GM18861 (cell line): Measurements from ENCODE around the gene DET1.
A peak's percentile ranks its signal among the peaks of the same experiment; 100 is the strongest.
"Not testable (repeated sequence)": the region's sequence is repeated elsewhere in the genome, so short reads cannot be mapped to it uniquely, and the experiment has no call there.

ENCODE experiments used
- ATAC-seq: cut with Tn5 transposase; IDR thresholded peaks from one replicate; pipeline ENCODE4 v1.9.1; 2021; ENCODE audit not compliant: unreplicated experiment

The DET1 gene

GRCh38 chr15:88546248-88547129, at the start of gene DET1:
DET1 (minus strand) TSS chr15:88546681; CDS start chr15:88531705, 14,976 bp downstream.
- ATAC-seq: peak; percentile 99

GRCh38 chr15:88591384-88591783, 44.9 kb upstream of the DET1 start:
- no peak for ATAC-seq

- no peak for ATAC-seq
These were observed 44.3 kb upstream of the DET1 start for GRCh38 chr15:88590759-88591158.

GRCh38 chr15:88586401-88587162, 40.1 kb upstream of the DET1 start:
- ATAC-seq: no peak

- no peak for ATAC-seq
These were observed 34.1 kb upstream of the DET1 start for GRCh38 chr15:88580532-88580931.

- ATAC-seq: no peak
These were observed 32.8 kb upstream of the DET1 start for GRCh38 chr15:88579322-88579721.

GRCh38 chr15:88574655-88575054, 28.2 kb upstream of the DET1 start:
- ATAC-seq: no peak

GRCh38 chr15:88574077-88574476, 27.6 kb upstream of the DET1 start:
- no peak for ATAC-seq

- ATAC-seq: no peak
These were observed 25.4 kb upstream of the DET1 start for GRCh38 chr15:88571852-88572259.

- no peak for ATAC-seq
These were observed 24.8 kb upstream of the DET1 start for GRCh38 chr15:88571153-88571851.

GRCh38 chr15:88568589-88568988, 22.1 kb upstream of the DET1 start:
- no peak for ATAC-seq

- ATAC-seq: no peak
These were observed 18.3 kb upstream of the DET1 start for GRCh38 chr15:88564741-88565140.

GRCh38 chr15:88563638-88564037, 17.2 kb upstream of the DET1 start:
- no peak for ATAC-seq

- ATAC-seq: not testable (repeated sequence)
These were observed 13.1 kb upstream of the DET1 start for GRCh38 chr15:88559565-88559964.

- ATAC-seq: not testable (repeated sequence)
These were observed 11.5 kb upstream of the DET1 start for GRCh38 chr15:88558026-88558425.

GRCh38 chr15:88548009-88548408, 1.5 kb upstream of the DET1 start:
- ATAC-seq: not testable (repeated sequence)

GRCh38 chr15:88545578-88546247, 768 bp downstream of the DET1 start:
- not testable (repeated sequence) for ATAC-seq

- no peak for ATAC-seq
These were observed 3.3 kb downstream of the DET1 start for GRCh38 chr15:88543065-88543776.

GRCh38 chr15:88542342-88542733, 4.1 kb downstream of the DET1 start:
- ATAC-seq: no peak

- no peak for ATAC-seq
These were observed 4.7 kb downstream of the DET1 start for GRCh38 chr15:88541709-88542341.
